PC-3 (cell line): ENCODE results near the gene WDR59.

ENCODE experiments used
- CTCF ChIP-seq: fragments of 300-600 bp; sonication (generic); conservative IDR thresholded peaks from 2 replicates; pipeline ENCODE4 v1.5.1; 2017; ENCODE audit warnings: antibody characterized with exemption, low read depth, mild to moderate bottlenecking, low read length
- EZH2 ChIP-seq: fragments of 300-600 bp; sonication (generic); IDR thresholded peaks from one replicate; pipeline ENCODE4 v1.6.1; 2017; ENCODE audit warnings: antibody characterized with exemption, mild to moderate bottlenecking, low read length; ENCODE audit not compliant: unreplicated experiment
- EZH2phosphoT487 ChIP-seq: fragments of 300-600 bp; sonication (generic); IDR thresholded peaks from 2 replicates; pipeline ENCODE4 v1.6.1; 2018; ENCODE audit warnings: mild to moderate bottlenecking, antibody characterized with exemption, low read length, borderline replicate concordance

GRCh38 chr16:74892574-74893461 lies 92.1 kb downstream of the WDR59 start:
- TF ChIP-seq CTCF = no peak
- TF ChIP-seq EZH2 = no peak
- no peak for TF ChIP-seq EZH2phosphoT487
